HPDE6-E6E7 (cell line): Measurements from ENCODE around the gene SCYL1.

Experiments
- DNase-seq: peaks from one replicate; pipeline ENCODE4 v3.0.0; 2011; ENCODE audit warnings: missing footprints; ENCODE audit errors: extremely low spot score

SCYL1 gene

GRCh38 chr11:65524741-65525545 lies at the start of gene SCYL1:
Gene SCYL1, plus strand, starts transcription at chr11:65525083. Its CDS starts 71 bp downstream, at chr11:65525154.
- DNase-seq, result no peak

- DNase-seq, result no peak
Observed at GRCh38 chr11:65476632-65477148, 48.2 kb upstream of the SCYL1 start.

GRCh38 chr11:65477149-65477965 lies 47.5 kb upstream of the SCYL1 start:
- DNase-seq, result peak; percentile 88

GRCh38 chr11:65478388-65479183 lies 46.3 kb upstream of the SCYL1 start:
- no peak for DNase-seq

GRCh38 chr11:65479184-65480145 lies 45.4 kb upstream of the SCYL1 start:
- DNase-seq, result no peak

- no peak for DNase-seq
Observed at GRCh38 chr11:65482306-65482850, 42.5 kb upstream of the SCYL1 start.

- no peak for DNase-seq
Observed at GRCh38 chr11:65485920-65486219, 39.0 kb upstream of the SCYL1 start.

GRCh38 chr11:65486570-65487466 lies 38.1 kb upstream of the SCYL1 start:
- no peak for DNase-seq

GRCh38 chr11:65487467-65488272 lies 37.2 kb upstream of the SCYL1 start:
- DNase-seq, result peak; percentile 98

- no peak for DNase-seq
Observed at GRCh38 chr11:65488273-65489034, 36.4 kb upstream of the SCYL1 start.

- DNase-seq, result no peak
Observed at GRCh38 chr11:65489035-65489705, 35.7 kb upstream of the SCYL1 start.

- no peak for DNase-seq
Observed at GRCh38 chr11:65489706-65490320, 35.1 kb upstream of the SCYL1 start.

GRCh38 chr11:65491163-65491465 lies 33.8 kb upstream of the SCYL1 start:
- DNase-seq, result no peak

GRCh38 chr11:65491614-65492386 lies 33.1 kb upstream of the SCYL1 start:
- DNase-seq, result no peak

- no peak for DNase-seq
Observed at GRCh38 chr11:65492387-65492636, 32.6 kb upstream of the SCYL1 start.

GRCh38 chr11:65492637-65493366 lies 32.1 kb upstream of the SCYL1 start:
- DNase-seq, result no peak
